K562 (cell line): ENCODE data around the gene IFNG-AS1. TPM values are rescaled to one million over a fixed set of nuclear protein-coding genes. Genes with fewer than 3 reads are reported as not detected.

ENCODE experiments used
- CBX3 ChIP-seq, 2 experiments: IDR thresholded peaks; 1 replicate in 1 of 2; 2 replicates in 1 of 2; pipeline ENCODE4 v1.6.1; 2012; ENCODE audit warnings: inconsistent platforms in 2 of 2, low read length in 2 of 2, borderline replicate concordance in 1 of 2, control low read depth in 1 of 2
- ILK ChIP-seq: fragments of 450-650 bp; IDR thresholded peaks from 2 replicates; pipeline ENCODE4 v1.6.1; 2016; ENCODE audit warnings: missing genetic modification characterization, low read depth, mild to moderate bottlenecking, missing compliant biosample characterization, moderate library complexity, borderline replicate concordance
- KLF16 ChIP-seq: IDR thresholded peaks from 2 replicates; pipeline ENCODE4 v1.6.1; 2016; ENCODE audit warnings: antibody characterized with exemption
- MYBL2 ChIP-seq, 2 experiments: fragments of 450-650 bp in 1 of 2; sonication (generic) in 1 of 2; formaldehyde crosslinking in 1 of 2; IDR thresholded peaks; 2 replicates each; pipeline versions ENCODE4 v1.6.1 to v1.8.1; 2017 to 2022; ENCODE audit warnings: borderline replicate concordance in 1 of 2, inconsistent platforms in 1 of 2, low read depth in 1 of 2, mild to moderate bottlenecking in 1 of 2, missing genetic modification reagents in 1 of 2, moderate library complexity in 1 of 2
- RAD21 ChIP-seq, 2 experiments: fragments of 250-450 bp in 1 of 2; fragments of 450-650 bp in 1 of 2; sonication (Bioruptor Pico) in 1 of 2; formaldehyde crosslinking in 1 of 2; IDR thresholded peaks in 1 of 2; conservative IDR thresholded peaks in 1 of 2; 2 replicates each; pipeline versions ENCODE4 v1.4.0 to v1.8.0; 2020 to 2022; ENCODE audit warnings: mild to moderate bottlenecking in 2 of 2, moderate library complexity in 1 of 2
- REST ChIP-seq, 2 experiments: fragments of 450-650 bp; formaldehyde crosslinking in 1 of 2; IDR thresholded peaks; 2 replicates each; pipeline versions ENCODE4 v1.4.0 to v1.6.1; 2014 to 2020; ENCODE audit warnings: mild to moderate bottlenecking in 2 of 2, borderline replicate concordance in 1 of 2, low read depth in 1 of 2
- ZNF445 ChIP-seq: fragments of 250-450 bp; sonication (Bioruptor Pico); IDR thresholded peaks from 2 replicates; pipeline ENCODE4 v1.4.0; 2020; ENCODE audit warnings: low read depth, mild to moderate bottlenecking, moderate library complexity
- polyA plus RNA-seq, 8 experiments: library from polyadenylated mRNA; depleted of rRNA in 4 of 8; stranded (reverse) in 5 of 8; unstranded in 3 of 8; fragments of >200 nt; fragmentation: Nextera tagmentation in 2 of 8; fragmentation: Illumina TruSeq in 1 of 8; extraction: Ambion mirVana in 2 of 8; extraction: Trizol in 1 of 8; gene quantifications; 2 replicates each; pipeline versions ENCODE4 v1.2.1 to v1.2.3, GENCODE V29; 2011 to 2014; ENCODE audit warnings: inconsistent platforms in 1 of 8, missing spikeins in 1 of 8
- total RNA-seq, 7 experiments: library from RNA; depleted of rRNA in 6 of 7; stranded (reverse); fragments of >200 nt in 6 of 7; fragmentation: Illumina TruSeq in 2 of 7; extraction: Trizol in 2 of 7; gene quantifications; 2 replicates each; pipeline versions ENCODE4 v1.2.1 to v1.2.3, GENCODE V29; 2011 to 2021; ENCODE audit warnings: low replicate concordance in 1 of 7
- TF ChIP-seq, protein P1 (sequence below): sonication (generic); formaldehyde crosslinking; IDR thresholded peaks from 2 replicates; pipeline ENCODE4 v1.8.1; 2023; ENCODE audit warnings: missing genetic modification reagents, mild to moderate bottlenecking, borderline replicate concordance

IFNG-AS1 gene
- total and polyA plus RNA-seq, 9 of the 15 experiments (the other 6 are each of a cell fraction or from before 2014, with no cell fraction given) = not detected

DNA sequence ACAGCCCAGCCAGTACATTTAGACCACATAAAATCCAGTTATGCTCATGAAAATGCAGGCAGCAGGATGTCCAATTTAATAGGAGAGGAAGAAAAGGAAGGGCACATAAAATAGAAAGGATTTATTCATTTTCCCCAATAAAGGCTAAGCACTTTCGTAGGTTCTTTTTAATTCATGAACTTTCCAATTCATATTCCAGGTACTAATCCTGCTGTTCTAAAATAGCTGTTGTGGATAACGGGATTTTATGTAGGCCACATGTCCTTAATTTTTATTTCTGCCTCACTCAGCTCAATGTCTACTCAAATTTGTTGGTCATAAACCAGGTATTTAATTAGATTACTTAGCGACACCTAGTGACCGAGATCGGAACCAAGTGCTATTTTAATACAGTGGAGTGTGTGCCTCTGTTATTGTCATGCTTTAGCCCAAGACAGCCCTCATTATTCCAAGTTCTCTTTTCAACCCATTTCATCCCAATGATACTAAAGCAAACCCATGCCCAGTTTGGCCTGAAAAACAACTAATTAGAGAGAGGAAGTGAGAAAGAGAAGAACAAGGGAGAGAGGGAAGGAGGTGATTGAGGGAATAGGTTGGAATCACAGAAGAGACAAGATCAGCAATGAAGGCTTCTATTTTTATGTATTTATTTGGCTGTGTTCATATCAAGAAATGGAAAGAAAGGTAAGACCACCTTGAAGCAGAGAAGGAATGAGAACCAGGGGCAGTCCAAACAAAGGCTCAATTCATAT is 45.9 kb upstream of the IFNG-AS1 start (continued):
- TF ChIP-seq REST (IDR thresholded peaks at IDR 0.05; ENCODE audit: borderline replicate concordance) (peak; percentile 50; the same call in 1 of the 2 replicates), REST (CRISPR knock-in tag; IDR thresholded peaks at IDR 0.05; ENCODE audit: low read depth) (no peak), ZNF445 (CRISPR knock-in tag) (no peak), RAD21 (CRISPR knock-in tag; conservative IDR thresholded peaks at IDR 0.05 in 1 of 2, IDR thresholded peaks at IDR 0.05 in 1 of 2) (peak; percentile 70 to 80), CBX3 (IDR thresholded peaks at IDR 0.05; ENCODE audit: borderline replicate concordance in 1 of 2, low read length in 2 of 2) (no peak), KLF16 (no peak), ILK (tag) (no peak), MYBL2 (IDR thresholded peaks at IDR 0.05; ENCODE audit: low read depth) (no peak), MYBL2 (CRISPR knock-in tag; IDR thresholded peaks at IDR 0.05; ENCODE audit: borderline replicate concordance) (no peak)
- TF ChIP-seq, protein P1, sequence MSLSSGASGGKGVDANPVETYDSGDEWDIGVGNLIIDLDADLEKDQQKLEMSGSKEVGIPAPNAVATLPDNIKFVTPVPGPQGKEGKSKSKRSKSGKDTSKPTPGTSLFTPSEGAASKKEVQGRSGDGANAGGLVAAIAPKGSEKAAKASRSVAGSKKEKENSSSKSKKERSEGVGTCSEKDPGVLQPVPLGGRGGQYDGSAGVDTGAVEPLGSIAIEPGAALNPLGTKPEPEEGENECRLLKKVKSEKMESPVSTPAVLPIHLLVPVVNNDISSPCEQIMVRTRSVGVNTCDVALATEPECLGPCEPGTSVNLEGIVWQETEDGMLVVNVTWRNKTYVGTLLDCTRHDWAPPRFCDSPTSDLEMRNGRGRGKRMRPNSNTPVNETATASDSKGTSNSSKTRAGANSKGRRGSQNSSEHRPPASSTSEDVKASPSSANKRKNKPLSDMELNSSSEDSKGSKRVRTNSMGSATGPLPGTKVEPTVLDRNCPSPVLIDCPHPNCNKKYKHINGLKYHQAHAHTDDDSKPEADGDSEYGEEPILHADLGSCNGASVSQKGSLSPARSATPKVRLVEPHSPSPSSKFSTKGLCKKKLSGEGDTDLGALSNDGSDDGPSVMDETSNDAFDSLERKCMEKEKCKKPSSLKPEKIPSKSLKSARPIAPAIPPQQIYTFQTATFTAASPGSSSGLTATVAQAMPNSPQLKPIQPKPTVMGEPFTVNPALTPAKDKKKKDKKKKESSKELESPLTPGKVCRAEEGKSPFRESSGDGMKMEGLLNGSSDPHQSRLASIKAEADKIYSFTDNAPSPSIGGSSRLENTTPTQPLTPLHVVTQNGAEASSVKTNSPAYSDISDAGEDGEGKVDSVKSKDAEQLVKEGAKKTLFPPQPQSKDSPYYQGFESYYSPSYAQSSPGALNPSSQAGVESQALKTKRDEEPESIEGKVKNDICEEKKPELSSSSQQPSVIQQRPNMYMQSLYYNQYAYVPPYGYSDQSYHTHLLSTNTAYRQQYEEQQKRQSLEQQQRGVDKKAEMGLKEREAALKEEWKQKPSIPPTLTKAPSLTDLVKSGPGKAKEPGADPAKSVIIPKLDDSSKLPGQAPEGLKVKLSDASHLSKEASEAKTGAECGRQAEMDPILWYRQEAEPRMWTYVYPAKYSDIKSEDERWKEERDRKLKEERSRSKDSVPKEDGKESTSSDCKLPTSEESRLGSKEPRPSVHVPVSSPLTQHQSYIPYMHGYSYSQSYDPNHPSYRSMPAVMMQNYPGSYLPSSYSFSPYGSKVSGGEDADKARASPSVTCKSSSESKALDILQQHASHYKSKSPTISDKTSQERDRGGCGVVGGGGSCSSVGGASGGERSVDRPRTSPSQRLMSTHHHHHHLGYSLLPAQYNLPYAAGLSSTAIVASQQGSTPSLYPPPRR (CRISPR knock-in tag) = no peak
